Mammary epithelial cell (primary cell): Measurements from ENCODE around the gene SDK1.

Experiments
- EZH2 ChIP-seq: IDR thresholded peaks from 2 replicates; pipeline ENCODE4 v1.6.1; 2012; ENCODE audit warnings: low read length, inconsistent platforms, borderline replicate concordance
- TF ChIP-seq, protein P1 (sequence below), 2 donors: IDR thresholded peaks in 1 of 2; conservative IDR thresholded peaks in 1 of 2; 2 replicates each; pipeline ENCODE4 v1.5.1; 2011 to 2012; ENCODE audit warnings: inconsistent platforms in 2 of 2, low read length in 2 of 2, mild to moderate bottlenecking in 2 of 2, control low read depth in 1 of 2, low read depth in 1 of 2; ENCODE audit not compliant: insufficient read depth in 1 of 2; ENCODE audit errors: extremely low read depth in 1 of 2

DNA sequence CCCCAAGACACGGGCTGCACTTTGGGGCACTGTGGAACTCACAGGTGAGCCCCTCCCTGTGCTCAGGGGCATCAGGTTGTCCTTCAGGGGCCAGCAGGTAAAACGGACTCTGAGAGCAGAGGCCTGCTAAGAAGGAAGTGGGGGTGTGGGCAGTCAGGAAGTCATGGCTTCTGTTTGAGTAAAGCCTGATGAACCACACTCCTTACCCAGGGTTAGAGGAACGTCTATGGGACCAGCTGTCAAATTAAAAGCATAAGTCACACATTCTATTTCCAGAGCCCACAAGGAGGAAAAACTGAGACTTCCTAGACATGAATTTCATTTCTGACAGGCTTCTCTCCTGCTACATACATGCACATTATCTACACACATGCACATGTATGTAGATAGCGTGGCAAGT lies 616.4 kb downstream of the SDK1 start:
- TF ChIP-seq EZH2 = no peak
- TF ChIP-seq, protein P1, sequence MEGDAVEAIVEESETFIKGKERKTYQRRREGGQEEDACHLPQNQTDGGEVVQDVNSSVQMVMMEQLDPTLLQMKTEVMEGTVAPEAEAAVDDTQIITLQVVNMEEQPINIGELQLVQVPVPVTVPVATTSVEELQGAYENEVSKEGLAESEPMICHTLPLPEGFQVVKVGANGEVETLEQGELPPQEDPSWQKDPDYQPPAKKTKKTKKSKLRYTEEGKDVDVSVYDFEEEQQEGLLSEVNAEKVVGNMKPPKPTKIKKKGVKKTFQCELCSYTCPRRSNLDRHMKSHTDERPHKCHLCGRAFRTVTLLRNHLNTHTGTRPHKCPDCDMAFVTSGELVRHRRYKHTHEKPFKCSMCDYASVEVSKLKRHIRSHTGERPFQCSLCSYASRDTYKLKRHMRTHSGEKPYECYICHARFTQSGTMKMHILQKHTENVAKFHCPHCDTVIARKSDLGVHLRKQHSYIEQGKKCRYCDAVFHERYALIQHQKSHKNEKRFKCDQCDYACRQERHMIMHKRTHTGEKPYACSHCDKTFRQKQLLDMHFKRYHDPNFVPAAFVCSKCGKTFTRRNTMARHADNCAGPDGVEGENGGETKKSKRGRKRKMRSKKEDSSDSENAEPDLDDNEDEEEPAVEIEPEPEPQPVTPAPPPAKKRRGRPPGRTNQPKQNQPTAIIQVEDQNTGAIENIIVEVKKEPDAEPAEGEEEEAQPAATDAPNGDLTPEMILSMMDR (conservative IDR thresholded peaks at IDR 0.05 in 1 of 2, IDR thresholded peaks at IDR 0.05 in 1 of 2; ENCODE audit: extremely low read depth in 1 of 2, insufficient read depth in 1 of 2, low read depth in 1 of 2, low read length in 2 of 2) = no peak
